GM12864 (cell line): ENCODE results near the gene ATP5MC2.
"Not testable (repeated sequence)": the region's sequence is repeated elsewhere in the genome, so short reads cannot be mapped to it uniquely, and the experiment has no call there.

ENCODE experiments used
- DNase-seq: peaks from one replicate; pipeline ENCODE4 v3.0.0-alpha.2; 2011; ENCODE audit warnings: low read depth
- H3K4me3 ChIP-seq: 2 replicates; pipeline ENCODE4 v1.5.1; 2011; ENCODE audit warnings: mild to moderate bottlenecking, low read depth, low read length, control low read depth
- TF ChIP-seq, protein P1 (sequence below): IDR thresholded peaks from 2 replicates; pipeline ENCODE4 v1.5.1; 2011; ENCODE audit warnings: low read depth, mild to moderate bottlenecking, moderate library complexity, low read length, control low read depth, inconsistent platforms; ENCODE audit errors: missing control alignments

The ATP5MC2 gene

DNA sequence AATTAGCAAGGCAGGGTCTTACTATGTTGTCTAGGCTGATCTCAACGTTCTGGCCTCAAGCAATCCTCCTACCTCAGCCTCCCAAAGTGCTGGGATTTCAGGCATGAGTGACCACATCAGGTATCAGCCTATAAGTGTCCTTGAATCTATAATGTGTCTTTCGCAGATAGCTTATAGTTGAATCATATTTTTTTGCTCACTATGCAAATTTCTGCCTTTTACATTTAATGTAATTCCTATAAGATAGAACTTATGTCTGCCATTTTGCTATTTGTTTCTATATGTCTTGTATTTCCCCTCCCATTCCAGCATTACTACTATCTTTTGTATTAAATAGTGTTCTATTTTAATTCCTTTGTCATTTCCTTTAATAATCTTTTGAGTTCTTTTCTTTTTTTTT, 39.2 kb downstream of the ATP5MC2 start:
- TF ChIP-seq, protein P1, sequence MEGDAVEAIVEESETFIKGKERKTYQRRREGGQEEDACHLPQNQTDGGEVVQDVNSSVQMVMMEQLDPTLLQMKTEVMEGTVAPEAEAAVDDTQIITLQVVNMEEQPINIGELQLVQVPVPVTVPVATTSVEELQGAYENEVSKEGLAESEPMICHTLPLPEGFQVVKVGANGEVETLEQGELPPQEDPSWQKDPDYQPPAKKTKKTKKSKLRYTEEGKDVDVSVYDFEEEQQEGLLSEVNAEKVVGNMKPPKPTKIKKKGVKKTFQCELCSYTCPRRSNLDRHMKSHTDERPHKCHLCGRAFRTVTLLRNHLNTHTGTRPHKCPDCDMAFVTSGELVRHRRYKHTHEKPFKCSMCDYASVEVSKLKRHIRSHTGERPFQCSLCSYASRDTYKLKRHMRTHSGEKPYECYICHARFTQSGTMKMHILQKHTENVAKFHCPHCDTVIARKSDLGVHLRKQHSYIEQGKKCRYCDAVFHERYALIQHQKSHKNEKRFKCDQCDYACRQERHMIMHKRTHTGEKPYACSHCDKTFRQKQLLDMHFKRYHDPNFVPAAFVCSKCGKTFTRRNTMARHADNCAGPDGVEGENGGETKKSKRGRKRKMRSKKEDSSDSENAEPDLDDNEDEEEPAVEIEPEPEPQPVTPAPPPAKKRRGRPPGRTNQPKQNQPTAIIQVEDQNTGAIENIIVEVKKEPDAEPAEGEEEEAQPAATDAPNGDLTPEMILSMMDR = no peak
- H3K4me3 ChIP-seq = no peak overlapping the region
- DNase-seq = no peak

DNA sequence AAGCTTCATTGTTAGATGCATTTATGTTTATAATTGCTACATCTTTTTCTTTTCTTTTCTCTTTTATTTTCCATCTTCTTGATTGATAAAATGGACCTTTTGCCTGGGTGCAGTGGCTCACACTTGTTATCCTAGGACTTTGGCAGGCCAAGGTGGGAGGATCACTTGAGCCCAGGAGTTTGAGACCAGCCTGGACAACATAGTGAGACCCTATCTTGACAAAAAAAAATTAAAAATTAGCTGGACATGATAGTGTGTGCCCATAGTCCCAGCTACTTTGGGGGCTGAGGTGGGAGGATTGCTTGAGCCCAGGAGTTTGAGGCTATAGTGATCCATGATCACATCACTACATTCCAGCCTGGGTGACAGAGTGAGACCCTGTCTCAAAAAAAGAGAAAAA, 40.2 kb downstream of the ATP5MC2 start:
- H3K4me3 ChIP-seq, DNase-seq: not testable (repeated sequence)

DNA sequence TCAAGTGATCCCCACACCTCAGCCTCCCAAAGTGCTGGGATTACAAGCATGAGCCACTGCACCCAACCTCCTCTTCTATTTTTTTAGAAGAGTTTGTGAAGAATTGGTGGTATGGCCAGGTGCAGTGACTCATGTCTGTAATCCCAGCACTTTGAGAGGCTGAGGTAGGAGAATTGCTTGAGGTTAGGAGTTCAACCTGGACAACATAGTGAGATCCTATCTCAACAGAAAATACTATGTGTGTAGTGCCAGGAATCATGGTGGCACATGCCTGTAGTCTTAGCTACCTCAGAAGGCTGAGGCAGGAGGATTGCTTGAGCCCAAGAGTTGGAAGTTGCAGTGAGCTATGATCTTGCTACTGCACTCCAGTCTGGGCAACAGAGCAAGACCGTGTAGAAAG, 44.2 kb downstream of the ATP5MC2 start:
- TF ChIP-seq, protein P1 = no peak
- DNase-seq = no peak

GRCh38 chr12:53627919-53628318, 48.0 kb downstream of the ATP5MC2 start:
- H3K4me3 ChIP-seq = no peak overlapping the region
- DNase-seq = no peak
- TF ChIP-seq, protein P1 = no peak

More for the DNA sequence above, 44.2 kb downstream of the ATP5MC2 start:
- no peak overlapping the region for H3K4me3 ChIP-seq

DNA sequence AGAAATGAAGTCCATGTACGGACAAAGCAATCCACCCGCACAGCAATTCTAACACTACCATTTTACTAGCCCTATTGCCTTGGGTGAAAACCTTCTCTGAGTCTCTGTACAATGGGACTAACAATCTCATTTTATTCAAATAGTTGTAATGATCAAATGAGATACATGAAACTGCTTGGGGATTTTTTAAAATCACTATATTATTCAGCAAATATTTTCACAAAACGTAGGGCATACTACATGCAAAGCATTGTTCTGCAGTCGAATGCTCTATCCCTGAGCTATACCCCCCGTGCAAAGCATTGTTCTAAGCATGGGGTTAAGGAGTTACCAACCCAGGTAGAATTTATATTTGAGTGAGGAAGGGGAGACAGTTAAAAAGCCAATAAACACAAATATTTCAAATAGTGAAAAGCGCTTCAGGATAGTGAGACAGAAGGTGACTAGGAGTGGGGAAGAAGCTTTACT, 49.1 kb downstream of the ATP5MC2 start:
- TF ChIP-seq, protein P1 = no peak
- peak overlapping the region; percentile 86 for H3K4me3 ChIP-seq
- DNase-seq = no peak

DNA sequence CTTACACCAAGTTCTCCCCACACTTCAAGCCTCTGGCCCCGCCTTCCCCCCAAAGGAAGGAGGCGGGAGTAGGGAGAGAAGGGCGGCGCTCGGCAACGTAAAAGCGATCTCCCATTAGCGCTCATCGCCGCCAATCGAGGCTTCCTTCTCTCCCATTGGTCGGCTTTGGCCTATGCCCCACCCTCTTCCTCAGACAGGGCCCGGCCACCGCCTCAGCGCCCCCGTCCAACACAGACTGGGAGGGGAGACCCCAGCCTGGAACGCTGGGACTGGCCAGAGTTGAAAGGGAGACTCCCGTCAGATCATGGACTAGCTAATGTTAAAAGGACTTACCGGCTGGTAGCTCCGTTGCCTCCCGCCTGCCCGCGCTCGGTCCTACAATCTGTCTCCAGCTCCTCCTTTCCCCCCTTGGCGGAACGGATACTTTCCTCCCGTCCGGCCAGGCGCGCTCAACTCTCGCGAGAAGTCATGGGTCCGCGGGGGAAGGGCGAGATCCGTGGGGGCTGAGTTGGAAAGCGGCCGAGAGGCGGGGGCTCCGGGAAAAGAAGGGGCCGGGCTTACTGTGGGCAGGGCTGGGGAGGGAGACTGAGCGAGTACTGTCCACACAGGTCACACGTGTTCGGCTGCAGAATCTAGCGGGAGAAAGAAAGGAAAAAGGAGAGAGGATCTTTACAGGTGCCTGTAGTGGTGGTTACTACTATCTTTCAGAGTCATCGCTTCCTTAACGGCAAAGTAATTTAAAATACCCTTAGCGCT, 49.8 kb downstream of the ATP5MC2 start, which contains the start of gene ATF7:
TSS of gene ATF7 (minus strand) at position 437 of the 756 bp plus-strand sequence. CDS start 25,382 bp downstream, outside the sequence.
- peak; percentile 94 for DNase-seq
- peak within 1 kb of the TSS; percentile 86 for H3K4me3 ChIP-seq
- TF ChIP-seq, protein P1 = no peak

- no peak for DNase-seq
- TF ChIP-seq, protein P1 = no peak
- H3K4me3 ChIP-seq = peak overlapping the region; percentile 86
These were observed 50.4 kb downstream of the ATP5MC2 start for GRCh38 chr12:53625373-53625945.
